ENCODE results near the gene PRIMA1.

- TF ChIP-seq FOXP2 (optimal IDR thresholded peaks at IDR 0.05; ENCODE audit: control extremely low read depth, extremely low read length, insufficient read depth) (no peak), POLR2AphosphoS5 (IDR thresholded peaks at IDR 0.05; ENCODE audit: borderline replicate concordance, low read depth, low read length) (no peak), EZH2 (IDR thresholded peaks at IDR 0.05) (no peak)
These were observed 74.4 kb downstream of the PRIMA1 start for GRCh38 chr14:93713726-93714405.
